ENCODE results near the gene PGGHG.

GRCh38 chr11:252666-253065 lies 36.3 kb upstream of the PGGHG start:
- no peak for TF ChIP-seq CTCF (IDR thresholded peaks at IDR 0.05; ENCODE audit: borderline replicate concordance, extremely low read depth, low read length, poor library complexity, severe bottlenecking)
- TF ChIP-seq EZH2 (IDR thresholded peaks at IDR 0.05; ENCODE audit: borderline replicate concordance, low read depth, low read length, severe bottlenecking), result no peak
